Renal cortical epithelial cell (primary cell): Measurements from ENCODE around the gene ARL14. TPM values are rescaled to one million over a fixed set of nuclear protein-coding genes. Genes with fewer than 3 reads are reported as not detected.

Experiments used
- DNase-seq: peaks from one replicate; pipeline ENCODE4 v3.0.0-alpha.2; 2011; ENCODE audit warnings: low read depth
- total RNA-seq: library from RNA; depleted of rRNA; stranded (reverse); fragments of >200 nt; gene quantifications from 2 replicates; pipeline ENCODE4 v1.2.3, GENCODE V29; 2014

Gene ARL14
- total RNA-seq, 1 donor from 2014 or later: 0.35 TPM

GRCh38 chr3:160722331-160722730 is 45.4 kb downstream of the ARL14 start:
- no peak for DNase-seq

- DNase-seq: no peak
Measured at GRCh38 chr3:160725338-160725737, 48.4 kb downstream of the ARL14 start.

Other genes with a start within 250 kb of the ARL14 start
- 18.8 and 35.3 TPM in 2 replicates for gene TRIM59, start 227.4 kb upstream of the ARL14 start, total RNA-seq
- gene KPNA4, start 111.6 kb upstream of the ARL14 start, total RNA-seq: 32.3 and 36.7 TPM in 2 replicates
- gene PPM1L, start 79.1 kb downstream of the ARL14 start, total RNA-seq: 2.1 and 5.1 TPM in 2 replicates